Left kidney (tissue), 2 donors: ENCODE results near the gene CCL27. TPM values are rescaled to one million over a fixed set of nuclear protein-coding genes. Genes with fewer than 3 reads are reported as not detected.
A peak's percentile ranks its signal among the peaks of the same experiment; 100 is the strongest.

Experiments used
- DNase-seq: peaks from one replicate; pipeline ENCODE4 v3.0.0-alpha.2; 2013
- polyA plus RNA-seq: library from polyadenylated mRNA; unstranded; fragments of 120-200 nt; gene quantifications from one replicate; pipeline ENCODE4 v1.2.1, GENCODE V29; 2013; ENCODE audit not compliant: insufficient read length

Gene CCL27
- polyA plus RNA-seq, 1 donor: 1.1 TPM

GRCh38 chr9:34627716-34628655, 34.5 kb downstream of the CCL27 start:
- DNase-seq: no peak

- DNase-seq: no peak
Observed at GRCh38 chr9:34625186-34625486, 37.3 kb downstream of the CCL27 start.

GRCh38 chr9:34624475-34625185, 37.8 kb downstream of the CCL27 start:
- DNase-seq: no peak

- no peak for DNase-seq
Observed at GRCh38 chr9:34623374-34624235, 38.9 kb downstream of the CCL27 start.

- peak; percentile 94 for DNase-seq
Observed at GRCh38 chr9:34620061-34620994, 42.1 kb downstream of the CCL27 start, which contains the start of gene DCTN3. TSS of gene DCTN3 (minus strand) at chr9:34620495. CDS start at chr9:34620464, 31 bp downstream.

- no peak for DNase-seq
Observed at GRCh38 chr9:34615132-34615531, 47.3 kb downstream of the CCL27 start.

- DNase-seq: peak; percentile 86
Observed at GRCh38 chr9:34612788-34613390, 49.6 kb downstream of the CCL27 start.

Other genes starting within 250 kb of the CCL27 start
- gene FAM219A, start 204.1 kb downstream of the CCL27 start, polyA plus RNA-seq: 13.0 TPM
- 3.0 TPM for gene DNAI1, start 203.9 kb downstream of the CCL27 start, polyA plus RNA-seq
- 1.4 TPM for gene ENHO, start 139.7 kb downstream of the CCL27 start, polyA plus RNA-seq
- gene CNTFR, start 72.9 kb downstream of the CCL27 start, polyA plus RNA-seq: 34.6 TPM
- 22.5 TPM for gene RPP25L, start 50.6 kb downstream of the CCL27 start, polyA plus RNA-seq
- gene DCTN3, start 42.2 kb downstream of the CCL27 start, polyA plus RNA-seq: 96.9 TPM
- 0.20 TPM for gene ARID3C, start 33.6 kb downstream of the CCL27 start, polyA plus RNA-seq
- 43.9 TPM for gene SIGMAR1, start 24.9 kb downstream of the CCL27 start, polyA plus RNA-seq
- gene GALT, start 16.0 kb downstream of the CCL27 start, polyA plus RNA-seq: 71.8 TPM
- gene IL11RA, start 10.5 kb downstream of the CCL27 start, polyA plus RNA-seq: 66.8 TPM
- not detected for gene CCL19, start 28.6 kb upstream of the CCL27 start, polyA plus RNA-seq
- gene CCL21, start 47.5 kb upstream of the CCL27 start, polyA plus RNA-seq: 18.3 TPM